Measurements from ENCODE around the gene SLC7A6.

DNA sequence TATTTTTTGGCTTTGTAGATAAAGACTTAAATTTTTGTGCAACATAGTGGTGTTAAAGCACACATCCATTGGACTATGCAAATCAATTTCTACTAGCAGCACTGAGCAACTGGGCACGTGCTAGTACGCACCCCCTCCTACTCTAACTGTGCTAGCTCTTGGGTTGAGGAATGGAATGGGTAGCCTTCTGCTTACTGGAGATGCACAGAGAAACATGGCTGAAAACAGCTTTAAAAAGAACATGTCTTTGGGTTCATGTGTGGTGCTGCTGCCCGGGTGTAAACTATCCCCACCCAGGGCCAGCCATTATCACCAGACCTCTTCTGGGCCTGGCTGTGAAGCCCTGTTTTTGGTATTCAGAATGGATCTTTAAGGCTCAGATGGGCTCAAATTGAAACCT lies 35.7 kb upstream of the SLC7A6 start:
- TF ChIP-seq, protein P1, sequence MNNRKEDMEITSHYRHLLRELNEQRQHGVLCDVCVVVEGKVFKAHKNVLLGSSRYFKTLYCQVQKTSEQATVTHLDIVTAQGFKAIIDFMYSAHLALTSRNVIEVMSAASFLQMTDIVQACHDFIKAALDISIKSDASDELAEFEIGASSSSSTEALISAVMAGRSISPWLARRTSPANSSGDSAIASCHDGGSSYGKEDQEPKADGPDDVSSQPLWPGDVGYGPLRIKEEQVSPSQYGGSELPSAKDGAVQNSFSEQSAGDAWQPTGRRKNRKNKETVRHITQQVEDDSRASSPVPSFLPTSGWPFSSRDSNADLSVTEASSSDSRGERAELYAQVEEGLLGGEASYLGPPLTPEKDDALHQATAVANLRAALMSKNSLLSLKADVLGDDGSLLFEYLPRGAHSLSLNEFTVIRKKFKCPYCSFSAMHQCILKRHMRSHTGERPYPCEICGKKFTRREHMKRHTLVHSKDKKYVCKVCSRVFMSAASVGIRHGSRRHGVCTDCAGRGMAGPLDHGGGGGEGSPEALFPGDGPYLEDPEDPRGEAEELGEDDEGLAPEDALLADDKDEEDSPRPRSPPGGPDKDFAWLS (CRISPR knock-in tag; IDR thresholded peaks at IDR 0.05; ENCODE audit: borderline replicate concordance), result no peak
- no peak for TF ChIP-seq NR2C2 (CRISPR knock-in tag; IDR thresholded peaks at IDR 0.05; ENCODE audit: borderline replicate concordance)
- TF ChIP-seq, protein P2, sequence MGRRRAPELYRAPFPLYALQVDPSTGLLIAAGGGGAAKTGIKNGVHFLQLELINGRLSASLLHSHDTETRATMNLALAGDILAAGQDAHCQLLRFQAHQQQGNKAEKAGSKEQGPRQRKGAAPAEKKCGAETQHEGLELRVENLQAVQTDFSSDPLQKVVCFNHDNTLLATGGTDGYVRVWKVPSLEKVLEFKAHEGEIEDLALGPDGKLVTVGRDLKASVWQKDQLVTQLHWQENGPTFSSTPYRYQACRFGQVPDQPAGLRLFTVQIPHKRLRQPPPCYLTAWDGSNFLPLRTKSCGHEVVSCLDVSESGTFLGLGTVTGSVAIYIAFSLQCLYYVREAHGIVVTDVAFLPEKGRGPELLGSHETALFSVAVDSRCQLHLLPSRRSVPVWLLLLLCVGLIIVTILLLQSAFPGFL (CRISPR knock-in tag; IDR thresholded peaks at IDR 0.05), result no peak
- TF ChIP-seq FOXK1 (CRISPR knock-in tag; IDR thresholded peaks at IDR 0.05; ENCODE audit: borderline replicate concordance, low read depth), result no peak
- TF ChIP-seq, protein P3, sequence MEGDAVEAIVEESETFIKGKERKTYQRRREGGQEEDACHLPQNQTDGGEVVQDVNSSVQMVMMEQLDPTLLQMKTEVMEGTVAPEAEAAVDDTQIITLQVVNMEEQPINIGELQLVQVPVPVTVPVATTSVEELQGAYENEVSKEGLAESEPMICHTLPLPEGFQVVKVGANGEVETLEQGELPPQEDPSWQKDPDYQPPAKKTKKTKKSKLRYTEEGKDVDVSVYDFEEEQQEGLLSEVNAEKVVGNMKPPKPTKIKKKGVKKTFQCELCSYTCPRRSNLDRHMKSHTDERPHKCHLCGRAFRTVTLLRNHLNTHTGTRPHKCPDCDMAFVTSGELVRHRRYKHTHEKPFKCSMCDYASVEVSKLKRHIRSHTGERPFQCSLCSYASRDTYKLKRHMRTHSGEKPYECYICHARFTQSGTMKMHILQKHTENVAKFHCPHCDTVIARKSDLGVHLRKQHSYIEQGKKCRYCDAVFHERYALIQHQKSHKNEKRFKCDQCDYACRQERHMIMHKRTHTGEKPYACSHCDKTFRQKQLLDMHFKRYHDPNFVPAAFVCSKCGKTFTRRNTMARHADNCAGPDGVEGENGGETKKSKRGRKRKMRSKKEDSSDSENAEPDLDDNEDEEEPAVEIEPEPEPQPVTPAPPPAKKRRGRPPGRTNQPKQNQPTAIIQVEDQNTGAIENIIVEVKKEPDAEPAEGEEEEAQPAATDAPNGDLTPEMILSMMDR (CRISPR knock-in tag; IDR thresholded peaks at IDR 0.05), result no peak
- no peak for TF ChIP-seq ZNF30 (CRISPR knock-in tag; IDR thresholded peaks at IDR 0.05)
